Ectodermal cell (in vitro differentiated cells): Measurements from ENCODE around the gene C11orf71.

Experiments used
- H3K27ac ChIP-seq: 2 replicates; pipeline ENCODE4 v1.7.0; 2013; ENCODE audit warnings: mild to moderate bottlenecking, low read depth, low read length; ENCODE audit not compliant: insufficient read depth, poor library complexity, severe bottlenecking
- H3K27me3 ChIP-seq: 2 replicates; pipeline ENCODE4 v1.7.0; 2013; ENCODE audit warnings: mild to moderate bottlenecking, low read length; ENCODE audit not compliant: insufficient read depth, control insufficient read depth, poor library complexity, severe bottlenecking
- H3K36me3 ChIP-seq: one replicate; pipeline ENCODE4 v1.7.0; 2013; ENCODE audit warnings: low read length; ENCODE audit not compliant: control insufficient read depth, insufficient read depth
- H3K4me1 ChIP-seq: one replicate; pipeline ENCODE4 v1.7.0; 2013; ENCODE audit warnings: low read length; ENCODE audit not compliant: control insufficient read depth, insufficient read depth
- H3K4me3 ChIP-seq: 2 replicates; pipeline ENCODE4 v1.7.0; 2013; ENCODE audit warnings: low read depth, low read length, control low read depth; ENCODE audit not compliant: insufficient read depth
- H3K9me3 ChIP-seq: 2 replicates; pipeline ENCODE4 v1.7.0; 2013; ENCODE audit warnings: mild to moderate bottlenecking, low read length, moderate library complexity; ENCODE audit not compliant: control insufficient read depth
- WGBS, 2 experiments: methylation state at CpG; one replicate each; pipeline ENCODE4 v1.1.7; 2013; ENCODE audit warnings: missing lambda C conversion rate in 2 of 2; 5-methylcytosine and 5-hydroxymethylcytosine counted together

Gene C11orf71

DNA sequence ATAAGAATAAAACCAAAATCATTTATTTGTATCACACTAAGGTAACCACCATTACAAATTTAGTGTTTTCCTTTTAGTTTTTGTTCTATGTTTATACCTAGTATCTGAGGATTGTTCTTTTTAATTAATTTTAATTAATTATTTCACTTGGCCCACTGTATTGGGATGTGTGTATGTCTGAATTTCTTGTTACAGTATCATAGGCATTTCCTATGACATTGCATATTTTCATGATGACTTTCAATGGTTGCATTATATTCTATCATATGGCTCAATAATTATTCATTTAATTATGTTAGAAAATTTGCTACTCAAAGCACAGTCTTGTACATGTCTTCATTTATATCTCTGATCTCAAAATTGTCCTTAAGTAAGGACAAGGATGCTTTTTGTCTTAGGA is 41.0 kb downstream of the C11orf71 start:
- no peak overlapping the region for H3K4me3 ChIP-seq
- H3K27ac ChIP-seq: no peak overlapping the region
- no peaks in the 10 kb centered on the region for H3K9me3 ChIP-seq
- no peaks in the 10 kb centered on the region for H3K4me1 ChIP-seq
- H3K27me3 ChIP-seq: no peaks in the 10 kb centered on the region
- no peaks in the 10 kb centered on the region for H3K36me3 ChIP-seq

DNA sequence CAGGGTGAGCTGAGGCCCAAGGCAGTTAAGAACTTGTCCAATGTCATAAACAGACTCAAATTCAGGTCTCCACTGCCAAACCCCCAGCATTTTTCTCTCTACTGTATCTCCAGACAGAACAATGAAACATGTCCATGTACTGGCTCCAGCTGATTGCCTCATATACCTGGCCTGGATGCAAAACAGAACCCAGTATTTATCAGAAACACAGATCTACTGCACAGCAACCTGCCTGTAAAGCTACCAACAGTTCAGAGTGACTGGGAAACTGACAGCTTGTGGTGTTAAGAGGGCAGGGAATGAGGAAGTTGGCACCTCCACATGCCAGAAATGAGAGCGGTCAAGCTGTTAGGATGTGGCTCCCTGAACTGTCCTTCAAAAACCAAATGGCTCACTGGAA is 41.6 kb downstream of the C11orf71 start:
- WGBS, 2 experiments: 89 to 92% methylated on average over 1 of the region's 1 CpG
- Histone ChIP-seq H3K9me3 (no peaks in the 10 kb centered on the region), H3K27ac (no peak overlapping the region), H3K27me3 (no peaks in the 10 kb centered on the region), H3K4me1 (no peaks in the 10 kb centered on the region), H3K36me3 (no peaks in the 10 kb centered on the region), H3K4me3 (no peak overlapping the region)

GRCh38 chr11:114354076-114354475 is 46.2 kb downstream of the C11orf71 start:
- H3K36me3 ChIP-seq: no peaks in the 10 kb centered on the region
- no peaks in the 10 kb centered on the region for H3K9me3 ChIP-seq
- whole genome bisulfite sequencing, 2 experiments: 88 to 94% methylated on average over 3 of the region's 3 CpGs
- H3K27me3 ChIP-seq: no peaks in the 10 kb centered on the region
- no peaks in the 10 kb centered on the region for H3K4me1 ChIP-seq
- H3K27ac ChIP-seq: no peak overlapping the region
- H3K4me3 ChIP-seq: no peak overlapping the region

GRCh38 chr11:114353443-114353842 is 46.9 kb downstream of the C11orf71 start:
- Histone ChIP-seq H3K27ac (no peak overlapping the region), H3K27me3 (no peaks in the 10 kb centered on the region), H3K4me3 (no peak overlapping the region), H3K9me3 (no peaks in the 10 kb centered on the region), H3K36me3 (no peaks in the 10 kb centered on the region), H3K4me1 (no peaks in the 10 kb centered on the region)
- 96 to 100% methylated on average over 3 of the region's 3 CpGs for WGBS, 2 experiments

GRCh38 chr11:114350022-114350421 is 50.3 kb downstream of the C11orf71 start:
- H3K36me3 ChIP-seq: no peaks in the 10 kb centered on the region
- H3K4me1 ChIP-seq: no peaks in the 10 kb centered on the region
- no peak overlapping the region for H3K27ac ChIP-seq
- no peak overlapping the region for H3K4me3 ChIP-seq
- no peaks in the 10 kb centered on the region for H3K9me3 ChIP-seq
- H3K27me3 ChIP-seq: no peaks in the 10 kb centered on the region
- WGBS, 2 experiments: 89 to 93% methylated on average over 10 of the region's 10 CpGs
